ENCODE measurements around the gene MINK1.
A peak's percentile ranks its signal among the peaks of the same experiment; 100 is the strongest.
"Not testable (repeated sequence)": the region's sequence is repeated elsewhere in the genome, so short reads cannot be mapped to it uniquely, and the experiment has no call there.

Gene MINK1

DNA sequence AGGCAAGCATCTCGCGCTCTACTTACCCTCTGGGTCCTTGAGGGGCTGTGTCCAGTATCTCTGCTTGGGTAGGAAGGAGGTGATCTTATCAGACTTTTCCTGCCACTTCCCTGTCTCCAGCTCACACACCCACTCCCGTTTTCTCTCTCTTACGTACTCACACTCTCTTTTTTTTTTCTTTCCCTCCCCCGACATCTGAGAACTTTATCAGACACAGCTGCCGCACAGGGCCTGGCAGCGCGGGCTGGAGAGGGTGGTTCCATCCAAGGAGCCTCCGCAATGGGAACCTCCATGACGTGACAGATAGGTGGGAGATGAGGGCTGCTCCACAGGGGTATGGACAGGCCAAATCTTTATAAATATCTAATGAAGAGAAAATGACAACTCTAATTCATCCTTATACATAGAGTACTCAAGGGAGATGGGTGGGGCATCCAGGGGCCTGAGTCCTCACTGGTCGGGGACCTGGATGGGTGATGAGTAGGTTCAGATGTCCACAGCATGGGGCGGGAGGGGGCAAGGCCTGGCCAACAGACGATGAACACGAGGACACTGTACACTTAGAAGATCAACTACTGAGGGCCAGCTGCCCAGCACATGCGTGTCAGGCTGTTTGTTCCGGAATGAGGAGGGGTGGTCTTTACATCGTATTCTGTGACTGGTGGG, 23.3 kb downstream of the MINK1 start:
- TF ChIP-seq, protein P1, sequence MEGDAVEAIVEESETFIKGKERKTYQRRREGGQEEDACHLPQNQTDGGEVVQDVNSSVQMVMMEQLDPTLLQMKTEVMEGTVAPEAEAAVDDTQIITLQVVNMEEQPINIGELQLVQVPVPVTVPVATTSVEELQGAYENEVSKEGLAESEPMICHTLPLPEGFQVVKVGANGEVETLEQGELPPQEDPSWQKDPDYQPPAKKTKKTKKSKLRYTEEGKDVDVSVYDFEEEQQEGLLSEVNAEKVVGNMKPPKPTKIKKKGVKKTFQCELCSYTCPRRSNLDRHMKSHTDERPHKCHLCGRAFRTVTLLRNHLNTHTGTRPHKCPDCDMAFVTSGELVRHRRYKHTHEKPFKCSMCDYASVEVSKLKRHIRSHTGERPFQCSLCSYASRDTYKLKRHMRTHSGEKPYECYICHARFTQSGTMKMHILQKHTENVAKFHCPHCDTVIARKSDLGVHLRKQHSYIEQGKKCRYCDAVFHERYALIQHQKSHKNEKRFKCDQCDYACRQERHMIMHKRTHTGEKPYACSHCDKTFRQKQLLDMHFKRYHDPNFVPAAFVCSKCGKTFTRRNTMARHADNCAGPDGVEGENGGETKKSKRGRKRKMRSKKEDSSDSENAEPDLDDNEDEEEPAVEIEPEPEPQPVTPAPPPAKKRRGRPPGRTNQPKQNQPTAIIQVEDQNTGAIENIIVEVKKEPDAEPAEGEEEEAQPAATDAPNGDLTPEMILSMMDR (IDR thresholded peaks at IDR 0.05; ENCODE audit: poor library complexity, severe bottlenecking), result no peak
- H3K27ac ChIP-seq (ENCODE audit: poor library complexity, severe bottlenecking), result peak overlapping the region; percentile 95
- H3K4me3 ChIP-seq (ENCODE audit: severe bottlenecking), result no peak overlapping the region
- H3K36me3 ChIP-seq (ENCODE audit: low read depth), result peaks cover 16% of the 10 kb centered on the region
- no peaks in the 10 kb centered on the region for H3K27me3 ChIP-seq (ENCODE audit: insufficient read depth, poor library complexity, severe bottlenecking)
- peaks cover 54% of the 10 kb centered on the region for H3K4me1 ChIP-seq (ENCODE audit: insufficient read depth, poor library complexity, severe bottlenecking)
- no peak for ATAC-seq (ENCODE audit: low read depth)
- DNase-seq (ENCODE audit: low spot score), result no peak
- H3K9me3 ChIP-seq (ENCODE audit: severe bottlenecking), result no peaks in the 10 kb centered on the region

DNA sequence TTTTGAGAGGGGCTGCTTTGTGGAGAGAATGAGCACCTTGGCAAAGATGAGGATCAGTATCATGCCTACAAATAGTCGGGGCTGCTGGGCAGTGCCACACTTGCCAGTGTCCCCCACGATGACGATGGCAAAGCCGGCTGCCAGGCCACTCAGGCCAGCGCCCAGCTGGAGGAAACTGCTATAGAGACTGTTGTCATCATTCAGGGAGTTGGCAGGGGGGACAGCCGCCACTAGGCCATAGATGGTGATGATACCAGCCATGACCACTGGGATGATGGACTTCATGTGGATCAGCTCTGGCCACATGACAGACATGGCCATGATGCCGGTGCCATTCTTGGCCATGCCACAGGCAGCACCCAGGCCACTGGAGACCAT, 23.8 kb downstream of the MINK1 start:
- Histone ChIP-seq H3K27ac (ENCODE audit: poor library complexity, severe bottlenecking) (peak overlapping the region; percentile 95), H3K27me3 (ENCODE audit: insufficient read depth, poor library complexity, severe bottlenecking) (no peaks in the 10 kb centered on the region), H3K4me3 (ENCODE audit: severe bottlenecking) (no peak overlapping the region), H3K9me3 (ENCODE audit: severe bottlenecking) (no peaks in the 10 kb centered on the region), H3K36me3 (ENCODE audit: low read depth) (peaks cover 21% of the 10 kb centered on the region), H3K4me1 (ENCODE audit: insufficient read depth, poor library complexity, severe bottlenecking) (peaks cover 54% of the 10 kb centered on the region)
- DNase-seq (ENCODE audit: low spot score), result no peak
- TF ChIP-seq, protein P1 (IDR thresholded peaks at IDR 0.05; ENCODE audit: poor library complexity, severe bottlenecking), result no peak
- no peak for ATAC-seq (ENCODE audit: low read depth)

DNA sequence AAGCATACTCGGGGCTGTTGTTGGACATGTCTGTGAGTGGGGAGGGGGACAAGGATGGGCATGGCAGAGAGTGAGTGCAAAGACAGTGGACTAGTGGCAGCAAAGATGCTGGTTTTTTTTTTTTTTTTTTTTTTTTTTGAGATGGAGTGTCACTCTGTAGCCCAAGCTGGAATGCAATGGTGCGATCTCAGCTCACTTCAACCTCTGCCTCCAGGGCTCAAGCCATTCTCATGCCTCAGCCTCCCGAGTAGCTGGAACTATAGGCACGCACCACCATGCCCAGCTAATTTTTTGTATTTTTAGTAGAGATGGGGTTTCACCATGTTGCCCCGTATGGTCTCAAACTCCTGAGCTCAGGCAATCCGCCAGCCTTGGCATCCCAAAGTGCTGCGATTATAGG, 24.2 kb downstream of the MINK1 start:
- not testable (repeated sequence) for DNase-seq (ENCODE audit: low spot score); H3K27me3 ChIP-seq (ENCODE audit: insufficient read depth, poor library complexity, severe bottlenecking); H3K4me3 ChIP-seq (ENCODE audit: severe bottlenecking); ATAC-seq (ENCODE audit: low read depth); H3K9me3 ChIP-seq (ENCODE audit: severe bottlenecking)
- H3K36me3 ChIP-seq (ENCODE audit: low read depth), result peaks cover 25% of the 10 kb centered on the region
- peaks cover 50% of the 10 kb centered on the region for H3K4me1 ChIP-seq (ENCODE audit: insufficient read depth, poor library complexity, severe bottlenecking)
- peak overlapping the region; percentile 95 for H3K27ac ChIP-seq (ENCODE audit: poor library complexity, severe bottlenecking)

DNA sequence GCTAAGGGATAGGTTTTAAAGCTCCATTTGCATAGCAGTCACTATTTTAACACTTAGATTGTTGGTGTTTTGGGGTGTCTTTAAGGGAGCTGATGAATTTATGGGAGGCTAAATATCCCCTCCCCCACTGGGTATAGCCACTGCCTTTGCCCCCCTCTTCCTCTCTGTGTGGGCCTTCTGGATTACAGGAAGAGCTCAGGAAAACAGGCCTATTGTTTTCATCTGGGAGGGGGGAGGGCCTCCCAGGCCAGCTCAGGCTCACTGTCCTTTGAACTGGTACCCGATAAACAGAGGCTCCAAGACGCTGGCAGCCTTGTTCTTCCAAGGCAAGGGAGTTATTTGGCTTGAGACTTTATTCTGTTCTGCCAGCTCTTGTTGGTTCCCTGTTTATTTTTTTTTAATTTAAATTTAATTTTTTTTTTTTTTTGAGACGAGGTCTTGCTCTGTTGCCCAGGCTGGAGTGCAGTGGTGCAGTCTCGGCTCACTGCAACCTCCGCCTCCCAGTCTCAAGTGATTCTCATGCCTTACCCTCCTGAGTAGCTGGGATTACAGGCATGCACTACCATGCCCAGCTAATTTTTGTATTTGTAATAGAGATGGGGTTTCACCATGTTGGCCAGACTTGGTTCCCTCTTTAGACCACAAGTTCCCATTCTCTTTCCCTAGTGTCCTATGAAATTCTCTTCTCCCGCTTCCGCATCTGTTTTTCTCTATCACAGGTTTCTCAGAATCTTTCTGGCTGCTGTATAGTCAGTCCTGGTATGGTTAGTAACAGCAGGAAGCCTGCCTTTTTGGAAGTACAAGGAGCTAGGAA, 25.1 kb downstream of the MINK1 start:
- Histone ChIP-seq H3K27me3 (ENCODE audit: insufficient read depth, poor library complexity, severe bottlenecking) (no peaks in the 10 kb centered on the region), H3K36me3 (ENCODE audit: low read depth) (peaks cover 35% of the 10 kb centered on the region), H3K9me3 (ENCODE audit: severe bottlenecking) (no peaks in the 10 kb centered on the region), H3K4me3 (ENCODE audit: severe bottlenecking) (peak overlapping the region; percentile 27), H3K4me1 (ENCODE audit: insufficient read depth, poor library complexity, severe bottlenecking) (peaks cover 56% of the 10 kb centered on the region), H3K27ac (ENCODE audit: poor library complexity, severe bottlenecking) (peak overlapping the region; percentile 95)
- TF ChIP-seq, protein P1 (IDR thresholded peaks at IDR 0.05; ENCODE audit: poor library complexity, severe bottlenecking), result no peak
- DNase-seq (ENCODE audit: low spot score) (no peak), ATAC-seq (ENCODE audit: low read depth) (peak; percentile 24; the same call in 1 of the 3 replicates)

DNA sequence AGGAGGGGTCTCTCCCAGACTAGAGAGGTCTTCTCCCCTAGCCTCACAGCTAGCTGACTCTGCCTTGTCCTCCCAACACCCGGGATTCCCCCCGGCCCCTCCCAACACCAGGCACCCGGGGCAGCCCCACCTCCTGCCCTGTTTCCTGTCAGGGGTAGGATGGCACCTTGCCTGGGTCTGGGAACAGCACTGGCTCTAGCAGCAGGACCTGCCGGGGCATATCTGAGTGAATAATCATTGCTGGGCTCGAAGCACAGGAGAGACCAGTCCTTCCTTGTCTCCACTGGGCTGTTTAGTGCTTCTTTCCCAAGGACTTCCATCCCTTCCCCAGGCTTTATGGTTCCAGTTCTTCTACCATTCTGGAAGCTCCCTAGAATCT, 25.7 kb downstream of the MINK1 start:
- Histone ChIP-seq H3K4me1 (ENCODE audit: insufficient read depth, poor library complexity, severe bottlenecking) (peaks cover 52% of the 10 kb centered on the region), H3K36me3 (ENCODE audit: low read depth) (peaks cover 41% of the 10 kb centered on the region), H3K4me3 (ENCODE audit: severe bottlenecking) (peak overlapping the region; percentile 27), H3K27me3 (ENCODE audit: insufficient read depth, poor library complexity, severe bottlenecking) (no peaks in the 10 kb centered on the region), H3K27ac (ENCODE audit: poor library complexity, severe bottlenecking) (peak overlapping the region; percentile 95), H3K9me3 (ENCODE audit: severe bottlenecking) (no peaks in the 10 kb centered on the region)
- peak; percentile 94 for DNase-seq (ENCODE audit: low spot score)
- TF ChIP-seq, protein P1 (IDR thresholded peaks at IDR 0.05; ENCODE audit: poor library complexity, severe bottlenecking), result no peak
- peak; percentile 85 for ATAC-seq (ENCODE audit: low read depth)
